Hair follicle dermal papilla cell (primary cell): Measurements from ENCODE around the gene ATG14. TPM values are rescaled to one million over a fixed set of nuclear protein-coding genes. Genes with fewer than 3 reads are reported as not detected.

Experiments used
- small RNA-seq: library from RNA; depleted of rRNA; stranded (forward); fragments of <200 nt; gene quantifications from one replicate; pipeline ENCODE3, GENCODE V24; 2012
- total RNA-seq: library from RNA; depleted of rRNA; stranded (reverse); fragments of >200 nt; gene quantifications from 2 replicates; pipeline ENCODE4 v1.2.3, GENCODE V29; 2012

ATG14 gene, protein sequence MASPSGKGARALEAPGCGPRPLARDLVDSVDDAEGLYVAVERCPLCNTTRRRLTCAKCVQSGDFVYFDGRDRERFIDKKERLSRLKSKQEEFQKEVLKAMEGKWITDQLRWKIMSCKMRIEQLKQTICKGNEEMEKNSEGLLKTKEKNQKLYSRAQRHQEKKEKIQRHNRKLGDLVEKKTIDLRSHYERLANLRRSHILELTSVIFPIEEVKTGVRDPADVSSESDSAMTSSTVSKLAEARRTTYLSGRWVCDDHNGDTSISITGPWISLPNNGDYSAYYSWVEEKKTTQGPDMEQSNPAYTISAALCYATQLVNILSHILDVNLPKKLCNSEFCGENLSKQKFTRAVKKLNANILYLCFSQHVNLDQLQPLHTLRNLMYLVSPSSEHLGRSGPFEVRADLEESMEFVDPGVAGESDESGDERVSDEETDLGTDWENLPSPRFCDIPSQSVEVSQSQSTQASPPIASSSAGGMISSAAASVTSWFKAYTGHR
- 10.5 and 11.5 TPM in 2 replicates for total RNA-seq

DNA sequence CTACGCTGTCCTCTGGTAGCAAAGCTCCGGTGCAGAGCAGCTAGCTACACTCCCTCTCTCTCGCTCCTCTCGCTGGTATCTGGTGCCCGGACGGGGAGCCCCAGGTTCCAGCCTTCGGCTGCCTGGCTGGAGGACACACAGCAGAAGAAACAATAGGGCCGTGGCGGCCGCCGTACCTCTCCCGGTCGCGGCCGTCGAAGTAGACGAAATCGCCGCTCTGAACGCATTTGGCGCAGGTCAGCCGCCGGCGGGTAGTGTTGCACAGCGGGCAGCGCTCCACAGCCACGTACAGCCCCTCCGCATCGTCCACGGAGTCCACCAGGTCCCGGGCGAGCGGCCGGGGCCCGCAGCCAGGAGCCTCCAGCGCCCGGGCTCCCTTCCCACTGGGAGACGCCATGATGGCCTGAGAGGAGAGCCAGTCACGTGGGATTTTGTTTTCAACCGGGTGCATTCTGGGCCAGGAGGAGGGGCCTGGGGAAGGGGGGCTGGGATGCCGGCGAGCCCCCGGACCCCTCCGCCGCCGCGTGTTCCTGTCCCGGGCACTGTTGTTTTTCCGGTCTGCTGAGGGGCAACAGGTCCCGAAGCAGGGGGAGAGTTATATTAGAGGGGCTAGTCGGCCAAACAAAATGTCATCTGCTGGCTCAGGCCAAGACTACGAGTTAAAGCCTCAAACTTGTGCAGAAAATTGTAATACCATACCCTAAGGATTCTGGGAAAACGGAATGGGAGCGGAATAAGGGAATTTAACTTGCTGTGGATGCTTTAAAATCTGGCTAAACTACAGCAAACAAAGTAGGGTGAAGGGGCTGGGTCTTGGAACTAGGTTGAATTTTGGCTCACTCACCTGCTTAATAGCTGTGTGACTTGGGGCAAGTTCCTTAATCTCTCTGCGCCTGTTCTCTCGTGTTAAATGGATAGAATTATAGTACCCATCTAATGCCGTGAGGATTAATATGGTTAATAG, at the start of gene ATG14:
Gene ATG14, minus strand, starts transcription at position 405 of the 964 bp plus-strand sequence. Its CDS starts 8 bp downstream, at position 397.

DNA sequence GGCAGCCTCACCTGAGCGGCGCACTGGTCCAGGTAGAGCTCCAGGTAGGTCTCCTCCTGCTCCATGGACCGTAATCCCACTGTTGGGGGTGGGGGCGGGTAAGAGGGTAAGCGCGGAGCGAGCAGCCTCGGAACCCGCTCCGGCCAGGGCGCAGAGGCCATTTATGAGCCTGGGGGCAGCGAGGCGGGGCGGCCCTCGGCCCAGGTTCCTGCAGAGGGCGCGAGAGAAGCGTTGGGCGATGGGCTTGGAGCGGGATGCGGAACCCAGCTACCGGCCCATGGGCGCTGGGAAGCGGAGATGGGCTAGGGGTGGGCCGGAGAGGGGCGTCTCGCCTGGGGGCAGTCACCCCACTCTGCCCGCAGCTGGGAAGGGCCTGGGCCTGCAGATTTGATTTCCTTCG, 28.8 kb upstream of the ATG14 start, which contains the start of gene TBPL2:
Gene TBPL2, minus strand, starts transcription at position 232 of the 400 bp plus-strand sequence. Its CDS starts 167 bp downstream, at position 65.

Small RNA genes lying within 50 kb of the gene (small RNA-seq; reads per million reads assigned to genes)
- gene AL356801.1: not detected

Other genes with a start within 250 kb of the ATG14 start
- gene DLGAP5, start 220.2 kb downstream of the ATG14 start, total RNA-seq: 3.1 and 4.0 TPM in 2 replicates
- 25.6 and 30.0 TPM in 2 replicates for gene FBXO34, start 140.4 kb downstream of the ATG14 start, total RNA-seq
- gene TBPL2, start 28.8 kb upstream of the ATG14 start, total RNA-seq: not detected in 2 replicates
- 106 and 111 TPM in 2 replicates for gene KTN1, start 168.4 kb upstream of the ATG14 start, total RNA-seq